ENCODE results near the gene ID4.
"Not testable (repeated sequence)": the region's sequence is repeated elsewhere in the genome, so short reads cannot be mapped to it uniquely, and the experiment has no call there.

The ID4 gene

GRCh38 chr6:19834858-19835257 lies 2.3 kb upstream of the ID4 start:
- no peak for DNase-seq

GRCh38 chr6:19835605-19836004 lies 1.6 kb upstream of the ID4 start:
- no peak for DNase-seq

- DNase-seq = no peak
Measured at GRCh38 chr6:19837511-19838441, 606 bp downstream of the ID4 start.

GRCh38 chr6:19838442-19839236 lies 1.5 kb downstream of the ID4 start:
- DNase-seq = no peak

- no peak for DNase-seq
Measured at GRCh38 chr6:19839237-19839546, 2.0 kb downstream of the ID4 start.

- DNase-seq = no peak
Measured at GRCh38 chr6:19839788-19840187, 2.6 kb downstream of the ID4 start.

GRCh38 chr6:19841181-19841580 lies 4.0 kb downstream of the ID4 start:
- no peak for DNase-seq

- DNase-seq = no peak
Measured at GRCh38 chr6:19842030-19842615, 5.0 kb downstream of the ID4 start.

GRCh38 chr6:19844689-19845088 lies 7.5 kb downstream of the ID4 start:
- no peak for DNase-seq

GRCh38 chr6:19845266-19846041 lies 8.3 kb downstream of the ID4 start:
- DNase-seq = no peak

- no peak for DNase-seq
Measured at GRCh38 chr6:19848465-19849029, 11.4 kb downstream of the ID4 start.

GRCh38 chr6:19849196-19849595 lies 12.0 kb downstream of the ID4 start:
- no peak for DNase-seq

- no peak for DNase-seq
Measured at GRCh38 chr6:19849755-19850154, 12.6 kb downstream of the ID4 start.

- no peak for DNase-seq
Measured at GRCh38 chr6:19851241-19852089, 14.3 kb downstream of the ID4 start.

- DNase-seq = no peak
Measured at GRCh38 chr6:19852090-19852457, 14.9 kb downstream of the ID4 start.

GRCh38 chr6:19852927-19853326 lies 15.8 kb downstream of the ID4 start:
- no peak for DNase-seq

GRCh38 chr6:19854421-19855015 lies 17.3 kb downstream of the ID4 start:
- not testable (repeated sequence) for DNase-seq

GRCh38 chr6:19855536-19855935 lies 18.4 kb downstream of the ID4 start:
- DNase-seq = no peak

- DNase-seq = no peak
Measured at GRCh38 chr6:19857139-19857538, 20.0 kb downstream of the ID4 start.

- no peak for DNase-seq
Measured at GRCh38 chr6:19857703-19858102, 20.5 kb downstream of the ID4 start.

GRCh38 chr6:19860235-19860877 lies 23.2 kb downstream of the ID4 start:
- no peak for DNase-seq
